A549 (cell line): ENCODE results near the gene PCDHGA9.

ENCODE experiments used
- ESRRA ChIP-seq: fragments of 150-350 bp; IDR thresholded peaks from 2 replicates; pipeline ENCODE4 v1.6.1; 2014; ENCODE audit warnings: mild to moderate bottlenecking, low read length, borderline replicate concordance
- HDAC2 ChIP-seq: fragments of 200-600 bp; sonication (generic); IDR thresholded peaks from 2 replicates; pipeline ENCODE4 v1.6.1; 2016
- POLR2A ChIP-seq: IDR thresholded peaks from 2 replicates; pipeline ENCODE4 v1.6.1; 2012; ENCODE audit warnings: mild to moderate bottlenecking, low read length
- POLR2AphosphoS2 ChIP-seq: conservative IDR thresholded peaks from 2 replicates; pipeline ENCODE4 v1.6.1; 2012; ENCODE audit warnings: low read length, improper control_type of control experiment, inconsistent platforms
- TF ChIP-seq, protein P1 (sequence below): fragments of >200 bp; sonication (Bioruptor Twin); formaldehyde crosslinking; IDR thresholded peaks from 3 replicates; pipeline ENCODE4 v1.5.1; 2016

DNA sequence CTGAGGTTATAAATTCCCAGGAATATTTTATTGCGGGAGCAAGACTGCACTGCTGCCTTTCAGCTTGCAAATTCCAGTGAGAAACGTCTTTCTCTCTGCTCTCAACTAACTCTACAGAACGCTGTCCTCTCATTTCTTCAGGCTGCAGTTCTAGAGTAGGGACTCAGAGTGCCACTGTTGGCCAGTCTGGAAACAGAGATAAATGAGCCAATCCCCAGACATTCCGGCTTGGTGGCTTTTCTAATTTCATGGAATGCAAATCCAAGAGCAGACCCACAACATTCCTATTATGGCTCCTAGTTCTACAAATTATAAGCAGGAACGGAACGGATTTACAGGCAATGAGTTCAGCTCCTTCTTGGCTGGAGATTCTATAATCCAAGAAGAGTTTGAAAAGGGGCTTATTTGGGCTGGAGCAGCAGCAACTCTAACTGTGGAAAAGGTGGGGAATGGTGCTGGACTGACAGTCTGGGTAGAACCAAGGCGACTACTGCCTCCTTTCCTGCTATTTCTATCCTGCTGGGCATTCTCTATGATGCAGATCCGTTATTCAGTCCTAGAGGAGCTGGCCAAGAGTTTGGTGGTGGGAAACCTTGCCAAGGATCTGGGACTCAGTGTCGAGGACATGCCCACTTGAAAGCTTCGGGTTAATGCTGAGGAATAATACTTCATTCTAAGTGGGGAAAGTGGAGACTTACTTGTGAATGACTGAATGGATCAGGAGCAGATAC lies 37.0 kb downstream of the PCDHGA9 start:
- TF ChIP-seq, protein P1, sequence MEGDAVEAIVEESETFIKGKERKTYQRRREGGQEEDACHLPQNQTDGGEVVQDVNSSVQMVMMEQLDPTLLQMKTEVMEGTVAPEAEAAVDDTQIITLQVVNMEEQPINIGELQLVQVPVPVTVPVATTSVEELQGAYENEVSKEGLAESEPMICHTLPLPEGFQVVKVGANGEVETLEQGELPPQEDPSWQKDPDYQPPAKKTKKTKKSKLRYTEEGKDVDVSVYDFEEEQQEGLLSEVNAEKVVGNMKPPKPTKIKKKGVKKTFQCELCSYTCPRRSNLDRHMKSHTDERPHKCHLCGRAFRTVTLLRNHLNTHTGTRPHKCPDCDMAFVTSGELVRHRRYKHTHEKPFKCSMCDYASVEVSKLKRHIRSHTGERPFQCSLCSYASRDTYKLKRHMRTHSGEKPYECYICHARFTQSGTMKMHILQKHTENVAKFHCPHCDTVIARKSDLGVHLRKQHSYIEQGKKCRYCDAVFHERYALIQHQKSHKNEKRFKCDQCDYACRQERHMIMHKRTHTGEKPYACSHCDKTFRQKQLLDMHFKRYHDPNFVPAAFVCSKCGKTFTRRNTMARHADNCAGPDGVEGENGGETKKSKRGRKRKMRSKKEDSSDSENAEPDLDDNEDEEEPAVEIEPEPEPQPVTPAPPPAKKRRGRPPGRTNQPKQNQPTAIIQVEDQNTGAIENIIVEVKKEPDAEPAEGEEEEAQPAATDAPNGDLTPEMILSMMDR: no peak
- TF ChIP-seq HDAC2: no peak
- TF ChIP-seq ESRRA: no peak
- no peak for TF ChIP-seq POLR2A
- no peak for TF ChIP-seq POLR2AphosphoS2
